WTC11 (cell line): ENCODE data around the gene DNAAF1. TPM values are rescaled to one million over a fixed set of nuclear protein-coding genes. Genes with fewer than 3 reads are reported as not detected.

ENCODE experiments used
- ATAC-seq: fragments of 200-7000 bp; cut with Tn5 transposase; 2 replicates; pipeline ENCODE4 v1.10.0; 2021; ENCODE audit warnings: mild to moderate bottlenecking, moderate library complexity
- CTCF ChIA-PET: fragments of 300-600 bp; sonication (Branson Sonifier 250); formaldehyde crosslinking; loops from one replicate; lab custom pipeline; 2021; ENCODE audit warnings: antibody characterized with exemption; lab: Charles Lee
- POLR2A ChIA-PET: fragments of 350-600 bp; sonication (Branson Sonifier 250); formaldehyde crosslinking; loops from one replicate; lab custom pipeline; 2021; ENCODE audit warnings: antibody characterized with exemption; lab: Charles Lee
- DNase-seq: peaks from one replicate; pipeline ENCODE4 v3.0.0; 2021; ENCODE audit warnings: low spot score
- H3K27ac Mint-ChIP-seq: 2 replicates; pipeline ENCODE4 v1.8.0; 2021; ENCODE audit warnings: mixed read lengths
- H3K27me3 Mint-ChIP-seq: 2 replicates; pipeline ENCODE4 v1.8.0; 2021; ENCODE audit warnings: low read depth, mild to moderate bottlenecking, moderate library complexity, mixed read lengths
- H3K36me3 Mint-ChIP-seq: 2 replicates; pipeline ENCODE4 v1.8.0; 2021; ENCODE audit warnings: mixed read lengths
- H3K4me1 Mint-ChIP-seq: 2 replicates; pipeline ENCODE4 v1.8.0; 2022; ENCODE audit warnings: mixed read lengths
- H3K4me3 Mint-ChIP-seq: 2 replicates; pipeline ENCODE4 v1.8.0; 2021; ENCODE audit warnings: mild to moderate bottlenecking, moderate library complexity, mixed read lengths
- H3K9me3 Mint-ChIP-seq: 2 replicates; pipeline ENCODE4 v1.8.0; 2021; ENCODE audit warnings: mixed read lengths
- ATF3 ChIP-seq: sonication (generic); formaldehyde crosslinking; conservative IDR thresholded peaks from 2 replicates; pipeline ENCODE4 v1.8.1; 2022; ENCODE audit warnings: mild to moderate bottlenecking, missing genetic modification reagents
- CREM ChIP-seq: sonication (generic); formaldehyde crosslinking; IDR thresholded peaks from 2 replicates; pipeline ENCODE4 v1.8.1; 2022; ENCODE audit warnings: mild to moderate bottlenecking, missing genetic modification reagents, moderate library complexity
- ELF4 ChIP-seq: sonication (generic); formaldehyde crosslinking; IDR thresholded peaks from 2 replicates; pipeline ENCODE4 v1.8.1; 2022; ENCODE audit warnings: low read depth, mild to moderate bottlenecking, moderate library complexity, missing genetic modification reagents
- FOXJ3 ChIP-seq: sonication (generic); formaldehyde crosslinking; IDR thresholded peaks from 2 replicates; pipeline ENCODE4 v1.9.0; 2021; ENCODE audit warnings: missing genetic modification reagents, mild to moderate bottlenecking, borderline replicate concordance
- GRHL2 ChIP-seq: fragments of 250-450 bp; sonication (Bioruptor Pico); IDR thresholded peaks from 2 replicates; pipeline ENCODE4 v1.8.0; 2022; ENCODE audit warnings: mild to moderate bottlenecking, moderate library complexity; ENCODE audit not compliant: insufficient replicate concordance, severe bottlenecking
- HMGXB4 ChIP-seq: sonication (generic); formaldehyde crosslinking; IDR thresholded peaks from 2 replicates; pipeline ENCODE4 v1.8.1; 2023; ENCODE audit warnings: mild to moderate bottlenecking, moderate library complexity, missing genetic modification reagents
- JUN ChIP-seq: sonication (generic); formaldehyde crosslinking; IDR thresholded peaks from 2 replicates; pipeline ENCODE4 v1.8.0; 2023; ENCODE audit warnings: mild to moderate bottlenecking, missing genetic modification reagents
- KAT7 ChIP-seq: sonication (generic); formaldehyde crosslinking; IDR thresholded peaks from 2 replicates; pipeline ENCODE4 v1.8.1; 2023; ENCODE audit warnings: missing genetic modification reagents, mild to moderate bottlenecking, borderline replicate concordance
- NFATC4 ChIP-seq: fragments of 250-450 bp; sonication (Bioruptor Pico); IDR thresholded peaks from 2 replicates; pipeline ENCODE4 v1.9.0; 2021; ENCODE audit warnings: mild to moderate bottlenecking
- NR1H2 ChIP-seq: sonication (generic); formaldehyde crosslinking; IDR thresholded peaks from 2 replicates; pipeline ENCODE4 v1.9.0; 2021; ENCODE audit warnings: mild to moderate bottlenecking, moderate library complexity, missing genetic modification reagents
- NR3C1 ChIP-seq: sonication (generic); formaldehyde crosslinking; conservative IDR thresholded peaks from 2 replicates; pipeline ENCODE4 v1.8.1; 2023; ENCODE audit warnings: low read depth, mild to moderate bottlenecking, missing genetic modification reagents
- TCF7 ChIP-seq: sonication (generic); formaldehyde crosslinking; IDR thresholded peaks from 2 replicates; pipeline ENCODE4 v1.8.0; 2022; ENCODE audit warnings: mild to moderate bottlenecking, low read depth, missing genetic modification reagents, moderate library complexity
- USF2 ChIP-seq: sonication (generic); formaldehyde crosslinking; IDR thresholded peaks from 2 replicates; pipeline ENCODE4 v1.8.1; 2023; ENCODE audit warnings: mild to moderate bottlenecking, missing genetic modification reagents, moderate library complexity
- ZMAT4 ChIP-seq: fragments of 250-450 bp; sonication (Bioruptor Pico); IDR thresholded peaks from 2 replicates; pipeline ENCODE4 v1.9.0; 2021; ENCODE audit warnings: mild to moderate bottlenecking
- ZNF396 ChIP-seq: fragments of 250-450 bp; sonication (Bioruptor Pico); IDR thresholded peaks from 2 replicates; pipeline ENCODE4 v1.8.0; 2021; ENCODE audit warnings: mild to moderate bottlenecking, moderate library complexity, borderline replicate concordance
- ZNF423 ChIP-seq: fragments of 250-450 bp; sonication (Bioruptor Pico); IDR thresholded peaks from 2 replicates; pipeline ENCODE4 v2.1.2; 2022; ENCODE audit warnings: mild to moderate bottlenecking, moderate library complexity
- ZNF512 ChIP-seq: sonication (generic); formaldehyde crosslinking; IDR thresholded peaks from 2 replicates; pipeline ENCODE4 v1.8.1; 2022; ENCODE audit warnings: missing genetic modification reagents, borderline replicate concordance
- total RNA-seq: library from RNA; stranded (reverse); gene quantifications from 3 replicates; pipeline ENCODE4 v1.2.3, GENCODE V29; 2021
- TF ChIP-seq, protein P1 (sequence below): sonication (generic); formaldehyde crosslinking; IDR thresholded peaks from 2 replicates; pipeline ENCODE4 v1.8.1; 2022; ENCODE audit warnings: mild to moderate bottlenecking, moderate library complexity, missing genetic modification reagents
- TF ChIP-seq, protein P2 (sequence below): fragments of 250-450 bp; sonication (Bioruptor Pico); IDR thresholded peaks from 2 replicates; pipeline ENCODE4 v1.9.0; 2021; ENCODE audit warnings: mild to moderate bottlenecking, borderline replicate concordance
- TF ChIP-seq, protein P3 (sequence below): sonication (generic); formaldehyde crosslinking; IDR thresholded peaks from 2 replicates; pipeline ENCODE4 v1.8.0; 2022; ENCODE audit warnings: missing genetic modification reagents

Gene DNAAF1
- total RNA-seq, 1 experiment from 2014 or later = 0.20 TPM

DNA sequence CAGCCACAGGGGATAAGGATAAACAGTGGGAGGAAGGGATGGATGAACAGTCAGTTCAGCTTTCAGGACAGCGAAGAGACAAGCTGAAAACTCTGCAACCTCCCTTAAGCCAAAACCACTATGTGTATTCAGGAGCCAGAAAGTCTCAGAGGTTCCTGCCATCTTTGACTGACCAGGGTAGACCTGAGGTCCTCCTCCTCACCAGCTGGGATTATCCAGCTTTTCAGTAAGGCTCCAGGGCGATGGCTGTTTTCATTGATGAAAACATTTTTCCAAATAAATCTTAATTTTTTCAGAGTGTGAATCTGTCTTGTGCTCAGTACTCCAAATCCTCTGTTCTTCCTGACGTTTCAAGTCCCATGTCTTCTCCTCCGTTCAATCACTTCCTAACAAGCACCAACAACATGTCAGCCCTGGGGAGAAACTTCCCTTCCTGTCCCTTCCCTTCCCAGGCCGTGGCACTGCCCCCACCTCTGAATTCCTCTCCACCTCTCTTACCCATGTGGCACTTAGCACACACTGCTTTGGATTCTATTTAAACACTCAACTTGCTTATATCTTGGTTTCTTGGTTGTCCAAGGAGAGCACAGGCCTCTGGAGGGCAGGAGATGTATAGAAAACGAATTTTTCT is 5.4 kb upstream of the DNAAF1 start:
- H3K4me3 Mint-ChIP-seq = no peak overlapping the region
- no peaks in the 10 kb centered on the region for H3K27me3 Mint-ChIP-seq
- peak overlapping the region; percentile 48; the same call in 1 of the 2 replicates for H3K27ac Mint-ChIP-seq
- ChIA-PET CTCF (interaction anchor here (0.7 to 2.4 kb wide), 3 partner anchors 11 to 23 kb away, joined by 3 to 18 read pairs (median 10); partner anchors contain the start of gene MBTPS1), POLR2A (no interaction called here)
- ATAC-seq = no peak
- H3K4me1 Mint-ChIP-seq = peaks cover 54% of the 10 kb centered on the region
- H3K9me3 Mint-ChIP-seq = 0 out of 2 replicates have a peak, but pooled peaks cover 6% of the 10 kb centered on the region
- no peak for DNase-seq
- TF ChIP-seq CREM (no peak), ZNF423 (CRISPR knock-in tag) (no peak), ZNF512 (CRISPR knock-in tag) (no peak), NFATC4 (CRISPR knock-in tag) (no peak), TCF7 (CRISPR knock-in tag) (no peak), HMGXB4 (CRISPR knock-in tag) (no peak), NR3C1 (CRISPR knock-in tag) (no peak), GRHL2 (CRISPR knock-in tag) (no peak), NR1H2 (CRISPR knock-in tag) (no peak), ZNF396 (CRISPR knock-in tag) (no peak), JUN (CRISPR knock-in tag) (no peak), ATF3 (CRISPR knock-in tag) (no peak), ZMAT4 (CRISPR knock-in tag) (no peak), KAT7 (no peak), ELF4 (CRISPR knock-in tag) (no peak), FOXJ3 (CRISPR knock-in tag) (no peak), USF2 (no peak)
- TF ChIP-seq, protein P1, sequence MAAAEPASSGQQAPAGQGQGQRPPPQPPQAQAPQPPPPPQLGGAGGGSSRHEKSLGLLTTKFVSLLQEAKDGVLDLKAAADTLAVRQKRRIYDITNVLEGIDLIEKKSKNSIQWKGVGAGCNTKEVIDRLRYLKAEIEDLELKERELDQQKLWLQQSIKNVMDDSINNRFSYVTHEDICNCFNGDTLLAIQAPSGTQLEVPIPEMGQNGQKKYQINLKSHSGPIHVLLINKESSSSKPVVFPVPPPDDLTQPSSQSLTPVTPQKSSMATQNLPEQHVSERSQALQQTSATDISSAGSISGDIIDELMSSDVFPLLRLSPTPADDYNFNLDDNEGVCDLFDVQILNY (CRISPR knock-in tag) = no peak
- TF ChIP-seq, protein P2, sequence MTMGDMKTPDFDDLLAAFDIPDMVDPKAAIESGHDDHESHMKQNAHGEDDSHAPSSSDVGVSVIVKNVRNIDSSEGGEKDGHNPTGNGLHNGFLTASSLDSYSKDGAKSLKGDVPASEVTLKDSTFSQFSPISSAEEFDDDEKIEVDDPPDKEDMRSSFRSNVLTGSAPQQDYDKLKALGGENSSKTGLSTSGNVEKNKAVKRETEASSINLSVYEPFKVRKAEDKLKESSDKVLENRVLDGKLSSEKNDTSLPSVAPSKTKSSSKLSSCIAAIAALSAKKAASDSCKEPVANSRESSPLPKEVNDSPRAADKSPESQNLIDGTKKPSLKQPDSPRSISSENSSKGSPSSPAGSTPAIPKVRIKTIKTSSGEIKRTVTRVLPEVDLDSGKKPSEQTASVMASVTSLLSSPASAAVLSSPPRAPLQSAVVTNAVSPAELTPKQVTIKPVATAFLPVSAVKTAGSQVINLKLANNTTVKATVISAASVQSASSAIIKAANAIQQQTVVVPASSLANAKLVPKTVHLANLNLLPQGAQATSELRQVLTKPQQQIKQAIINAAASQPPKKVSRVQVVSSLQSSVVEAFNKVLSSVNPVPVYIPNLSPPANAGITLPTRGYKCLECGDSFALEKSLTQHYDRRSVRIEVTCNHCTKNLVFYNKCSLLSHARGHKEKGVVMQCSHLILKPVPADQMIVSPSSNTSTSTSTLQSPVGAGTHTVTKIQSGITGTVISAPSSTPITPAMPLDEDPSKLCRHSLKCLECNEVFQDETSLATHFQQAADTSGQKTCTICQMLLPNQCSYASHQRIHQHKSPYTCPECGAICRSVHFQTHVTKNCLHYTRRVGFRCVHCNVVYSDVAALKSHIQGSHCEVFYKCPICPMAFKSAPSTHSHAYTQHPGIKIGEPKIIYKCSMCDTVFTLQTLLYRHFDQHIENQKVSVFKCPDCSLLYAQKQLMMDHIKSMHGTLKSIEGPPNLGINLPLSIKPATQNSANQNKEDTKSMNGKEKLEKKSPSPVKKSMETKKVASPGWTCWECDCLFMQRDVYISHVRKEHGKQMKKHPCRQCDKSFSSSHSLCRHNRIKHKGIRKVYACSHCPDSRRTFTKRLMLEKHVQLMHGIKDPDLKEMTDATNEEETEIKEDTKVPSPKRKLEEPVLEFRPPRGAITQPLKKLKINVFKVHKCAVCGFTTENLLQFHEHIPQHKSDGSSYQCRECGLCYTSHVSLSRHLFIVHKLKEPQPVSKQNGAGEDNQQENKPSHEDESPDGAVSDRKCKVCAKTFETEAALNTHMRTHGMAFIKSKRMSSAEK (CRISPR knock-in tag) = no peak
- TF ChIP-seq, protein P3, sequence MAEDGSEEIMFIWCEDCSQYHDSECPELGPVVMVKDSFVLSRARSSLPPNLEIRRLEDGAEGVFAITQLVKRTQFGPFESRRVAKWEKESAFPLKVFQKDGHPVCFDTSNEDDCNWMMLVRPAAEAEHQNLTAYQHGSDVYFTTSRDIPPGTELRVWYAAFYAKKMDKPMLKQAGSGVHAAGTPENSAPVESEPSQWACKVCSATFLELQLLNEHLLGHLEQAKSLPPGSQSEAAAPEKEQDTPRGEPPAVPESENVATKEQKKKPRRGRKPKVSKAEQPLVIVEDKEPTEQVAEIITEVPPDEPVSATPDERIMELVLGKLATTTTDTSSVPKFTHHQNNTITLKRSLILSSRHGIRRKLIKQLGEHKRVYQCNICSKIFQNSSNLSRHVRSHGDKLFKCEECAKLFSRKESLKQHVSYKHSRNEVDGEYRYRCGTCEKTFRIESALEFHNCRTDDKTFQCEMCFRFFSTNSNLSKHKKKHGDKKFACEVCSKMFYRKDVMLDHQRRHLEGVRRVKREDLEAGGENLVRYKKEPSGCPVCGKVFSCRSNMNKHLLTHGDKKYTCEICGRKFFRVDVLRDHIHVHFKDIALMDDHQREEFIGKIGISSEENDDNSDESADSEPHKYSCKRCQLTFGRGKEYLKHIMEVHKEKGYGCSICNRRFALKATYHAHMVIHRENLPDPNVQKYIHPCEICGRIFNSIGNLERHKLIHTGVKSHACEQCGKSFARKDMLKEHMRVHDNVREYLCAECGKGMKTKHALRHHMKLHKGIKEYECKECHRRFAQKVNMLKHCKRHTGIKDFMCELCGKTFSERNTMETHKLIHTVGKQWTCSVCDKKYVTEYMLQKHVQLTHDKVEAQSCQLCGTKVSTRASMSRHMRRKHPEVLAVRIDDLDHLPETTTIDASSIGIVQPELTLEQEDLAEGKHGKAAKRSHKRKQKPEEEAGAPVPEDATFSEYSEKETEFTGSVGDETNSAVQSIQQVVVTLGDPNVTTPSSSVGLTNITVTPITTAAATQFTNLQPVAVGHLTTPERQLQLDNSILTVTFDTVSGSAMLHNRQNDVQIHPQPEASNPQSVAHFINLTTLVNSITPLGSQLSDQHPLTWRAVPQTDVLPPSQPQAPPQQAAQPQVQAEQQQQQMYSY (CRISPR knock-in tag) = no peak
- 0 out of 2 replicates have a peak, but pooled peaks cover 6% of the 10 kb centered on the region for H3K36me3 Mint-ChIP-seq
